OCI-LY1 (cell line): Measurements from ENCODE around the gene SH3RF3.
A peak's percentile ranks its signal among the peaks of the same experiment; 100 is the strongest.

Experiments used
- H2AFZ ChIP-seq: fragments of 200-600 bp; sonication (generic), shearing (Covaris generic); 2 replicates; pipeline ENCODE4 v1.6.0; 2014; ENCODE audit warnings: antibody characterized with exemption, mild to moderate bottlenecking, low read length
- H3F3A ChIP-seq: fragments of 200-600 bp; sonication (generic), shearing (Covaris generic); 2 replicates; pipeline ENCODE4 v1.6.0; 2014; ENCODE audit warnings: mild to moderate bottlenecking, antibody characterized with exemption, low read length, moderate library complexity; ENCODE audit not compliant: insufficient read depth
- H3K27ac ChIP-seq: fragments of 200-600 bp; sonication (generic); 2 replicates; pipeline ENCODE4 v1.5.1; 2014; ENCODE audit warnings: low read length, mixed run types, mild to moderate bottlenecking, low read depth; ENCODE audit not compliant: poor library complexity, severe bottlenecking
- H3K27me3 ChIP-seq: fragments of 200-600 bp; sonication (generic); 2 replicates; pipeline ENCODE4 v1.6.0; 2014; ENCODE audit warnings: antibody characterized with exemption, mild to moderate bottlenecking, low read length, moderate library complexity; ENCODE audit not compliant: insufficient read depth
- H3K36me3 ChIP-seq: fragments of 200-600 bp; sonication (generic); 2 replicates; pipeline ENCODE4 v1.6.1; 2014; ENCODE audit warnings: mild to moderate bottlenecking, antibody characterized with exemption, low read length, moderate library complexity, mixed read lengths; ENCODE audit not compliant: insufficient read depth
- H3K4me1 ChIP-seq: fragments of 200-600 bp; sonication (generic); 2 replicates; pipeline ENCODE4 v1.5.1; 2014; ENCODE audit warnings: mild to moderate bottlenecking, low read length, moderate library complexity; ENCODE audit not compliant: insufficient read depth, severe bottlenecking
- H3K4me2 ChIP-seq: fragments of 200-600 bp; sonication (generic), shearing (Covaris generic); 2 replicates; pipeline ENCODE4 v1.6.1; 2014; ENCODE audit warnings: low read length
- H3K4me3 ChIP-seq: fragments of 200-600 bp; sonication (generic); 2 replicates; pipeline ENCODE4 v1.5.1; 2014; ENCODE audit warnings: low read length, low read depth, mild to moderate bottlenecking, mixed read lengths; ENCODE audit not compliant: poor library complexity, severe bottlenecking
- H3K79me2 ChIP-seq: fragments of 200-600 bp; shearing (Covaris generic); 2 replicates; pipeline ENCODE4 v1.6.1; 2016; ENCODE audit warnings: mixed run types, low read length, mixed read lengths; ENCODE audit not compliant: insufficient read depth
- H3K9ac ChIP-seq: fragments of 200-600 bp; sonication (generic), shearing (Covaris generic); 2 replicates; pipeline ENCODE4 v1.6.1; 2014; ENCODE audit warnings: mild to moderate bottlenecking, low read length, mixed read lengths
- H3K9me2 ChIP-seq: fragments of 200-600 bp; sonication (generic), shearing (Covaris generic); 2 replicates; pipeline ENCODE4 v1.6.1; 2014; ENCODE audit warnings: low read depth, mild to moderate bottlenecking, low read length, mixed read lengths
- H3K9me3 ChIP-seq: fragments of 200-600 bp; shearing (Covaris generic); 2 replicates; pipeline ENCODE4 v1.6.1; 2014; ENCODE audit warnings: low read length, mixed read lengths
- H4K20me1 ChIP-seq: fragments of 200-600 bp; sonication (generic), shearing (Covaris generic); 2 replicates; pipeline ENCODE4 v1.6.0; 2016; ENCODE audit warnings: mild to moderate bottlenecking, low read length; ENCODE audit not compliant: insufficient read depth
- CTCF ChIP-seq: fragments of 200-600 bp; sonication (generic), shearing (Covaris generic); IDR thresholded peaks from 2 replicates; pipeline ENCODE4 v1.5.1; 2017; ENCODE audit warnings: mild to moderate bottlenecking, antibody characterized with exemption, low read length, moderate library complexity, mixed read lengths
- EZH2 ChIP-seq: fragments of 200-600 bp; sonication (generic), shearing (Covaris generic); IDR thresholded peaks from 2 replicates; pipeline ENCODE4 v1.8.0; 2017; ENCODE audit warnings: borderline replicate concordance, mixed run types, mild to moderate bottlenecking, antibody characterized with exemption, low read length, moderate library complexity, mixed read lengths

SH3RF3 gene

GRCh38 chr2:109318949-109319342 is 189.9 kb downstream of the SH3RF3 start:
- H3K36me3 ChIP-seq, result no peaks in the 10 kb centered on the region
- H3K27me3 ChIP-seq, result no peaks in the 10 kb centered on the region
- H3K9me3 ChIP-seq, result no peaks in the 10 kb centered on the region
- H3K4me2 ChIP-seq, result no peak overlapping the region
- H3F3A ChIP-seq, result no peaks in the 10 kb centered on the region
- H3K9me2 ChIP-seq, result no peaks in the 10 kb centered on the region
- no peak overlapping the region for H3K27ac ChIP-seq
- no peaks in the 10 kb centered on the region for H3K79me2 ChIP-seq
- no peak overlapping the region for H3K9ac ChIP-seq
- H4K20me1 ChIP-seq, result no peaks in the 10 kb centered on the region
- H3K4me3 ChIP-seq, result no peak overlapping the region
- H3K4me1 ChIP-seq, result no peaks in the 10 kb centered on the region
- H2AFZ ChIP-seq, result no peak overlapping the region
- TF ChIP-seq EZH2, result no peak
- no peak for TF ChIP-seq CTCF

GRCh38 chr2:109320195-109320922 is 191.4 kb downstream of the SH3RF3 start:
- Histone ChIP-seq H3K9ac (no peak overlapping the region), H4K20me1 (no peaks in the 10 kb centered on the region), H2AFZ (no peak overlapping the region), H3F3A (no peaks in the 10 kb centered on the region), H3K4me2 (no peak overlapping the region), H3K27ac (no peak overlapping the region), H3K79me2 (no peaks in the 10 kb centered on the region), H3K9me3 (no peaks in the 10 kb centered on the region), H3K36me3 (no peaks in the 10 kb centered on the region), H3K4me3 (no peak overlapping the region), H3K27me3 (no peaks in the 10 kb centered on the region), H3K9me2 (no peaks in the 10 kb centered on the region), H3K4me1 (no peaks in the 10 kb centered on the region)
- no peak for TF ChIP-seq CTCF
- no peak for TF ChIP-seq EZH2

GRCh38 chr2:109321570-109321969 is 192.6 kb downstream of the SH3RF3 start:
- Histone ChIP-seq H3F3A (no peaks in the 10 kb centered on the region), H3K4me1 (no peaks in the 10 kb centered on the region), H2AFZ (no peak overlapping the region), H3K4me2 (no peak overlapping the region), H3K27me3 (no peaks in the 10 kb centered on the region), H3K79me2 (no peaks in the 10 kb centered on the region), H3K4me3 (no peak overlapping the region), H3K9me2 (no peaks in the 10 kb centered on the region), H3K9ac (no peak overlapping the region), H3K9me3 (no peaks in the 10 kb centered on the region), H4K20me1 (no peaks in the 10 kb centered on the region), H3K27ac (no peak overlapping the region), H3K36me3 (no peaks in the 10 kb centered on the region)
- TF ChIP-seq EZH2 (no peak), CTCF (peak; percentile 19; the same call in 1 of the 2 replicates)
